ENCODE data around the gene CHRNB1.

Gene CHRNB1

GRCh38 chr17:7416323-7416722, 28.5 kb upstream of the CHRNB1 start:
- no peak for DNase-seq

- DNase-seq, result no peak
Observed at GRCh38 chr17:7417056-7417655, 27.7 kb upstream of the CHRNB1 start.

- DNase-seq, result no peak
Observed at GRCh38 chr17:7418472-7419152, 26.2 kb upstream of the CHRNB1 start.

- no peak for DNase-seq
Observed at GRCh38 chr17:7419819-7420610, 24.8 kb upstream of the CHRNB1 start, which contains the start of gene SPEM1. TSS of gene SPEM1 (plus strand) at chr17:7420324. CDS start at chr17:7420385, 61 bp downstream.

GRCh38 chr17:7421186-7421585, 23.7 kb upstream of the CHRNB1 start:
- DNase-seq, result no peak

GRCh38 chr17:7423679-7424078, 21.2 kb upstream of the CHRNB1 start:
- DNase-seq, result no peak

- no peak for DNase-seq
Observed at GRCh38 chr17:7425316-7425715, 19.5 kb upstream of the CHRNB1 start, which contains the start of gene SPEM2. TSS of gene SPEM2 (plus strand) at chr17:7425616. CDS start at chr17:7425689, 73 bp downstream.

GRCh38 chr17:7425756-7426155, 19.1 kb upstream of the CHRNB1 start:
- DNase-seq, result no peak

- no peak for DNase-seq
Observed at GRCh38 chr17:7426203-7426863, 18.5 kb upstream of the CHRNB1 start.

GRCh38 chr17:7426896-7427489, 17.9 kb upstream of the CHRNB1 start:
- no peak for DNase-seq

GRCh38 chr17:7427549-7427948, 17.3 kb upstream of the CHRNB1 start:
- DNase-seq, result no peak

GRCh38 chr17:7428557-7428956, 16.3 kb upstream of the CHRNB1 start, which contains the start of gene SPEM3:
TSS of gene SPEM3 (plus strand) at chr17:7428857. CDS start at chr17:7428903, 46 bp downstream.
- no peak for DNase-seq

GRCh38 chr17:7429722-7430121, 15.1 kb upstream of the CHRNB1 start:
- DNase-seq, result no peak

GRCh38 chr17:7431231-7431630, 13.6 kb upstream of the CHRNB1 start:
- DNase-seq, result no peak

GRCh38 chr17:7432296-7432695, 12.6 kb upstream of the CHRNB1 start:
- no peak for DNase-seq

- no peak for DNase-seq
Observed at GRCh38 chr17:7435676-7436555, 8.9 kb upstream of the CHRNB1 start.

- no peak for DNase-seq
Observed at GRCh38 chr17:7436556-7437368, 8.1 kb upstream of the CHRNB1 start.

GRCh38 chr17:7437369-7437863, 7.4 kb upstream of the CHRNB1 start:
- DNase-seq, result no peak

- DNase-seq, result no peak
Observed at GRCh38 chr17:7437950-7438614, 6.8 kb upstream of the CHRNB1 start.
